ENCODE data around the gene CPN2.
A peak's percentile ranks its signal among the peaks of the same experiment; 100 is the strongest.

The CPN2 gene

GRCh38 chr3:194328053-194328657 is 23.0 kb downstream of the CPN2 start:
- no peak for DNase-seq (ENCODE audit: low read depth in 2 of 2)

GRCh38 chr3:194327218-194328052 is 23.7 kb downstream of the CPN2 start:
- no peak for DNase-seq (ENCODE audit: low read depth in 2 of 2)

GRCh38 chr3:194326968-194327217 is 24.2 kb downstream of the CPN2 start:
- no peak for DNase-seq (ENCODE audit: low read depth in 2 of 2)

DNA sequence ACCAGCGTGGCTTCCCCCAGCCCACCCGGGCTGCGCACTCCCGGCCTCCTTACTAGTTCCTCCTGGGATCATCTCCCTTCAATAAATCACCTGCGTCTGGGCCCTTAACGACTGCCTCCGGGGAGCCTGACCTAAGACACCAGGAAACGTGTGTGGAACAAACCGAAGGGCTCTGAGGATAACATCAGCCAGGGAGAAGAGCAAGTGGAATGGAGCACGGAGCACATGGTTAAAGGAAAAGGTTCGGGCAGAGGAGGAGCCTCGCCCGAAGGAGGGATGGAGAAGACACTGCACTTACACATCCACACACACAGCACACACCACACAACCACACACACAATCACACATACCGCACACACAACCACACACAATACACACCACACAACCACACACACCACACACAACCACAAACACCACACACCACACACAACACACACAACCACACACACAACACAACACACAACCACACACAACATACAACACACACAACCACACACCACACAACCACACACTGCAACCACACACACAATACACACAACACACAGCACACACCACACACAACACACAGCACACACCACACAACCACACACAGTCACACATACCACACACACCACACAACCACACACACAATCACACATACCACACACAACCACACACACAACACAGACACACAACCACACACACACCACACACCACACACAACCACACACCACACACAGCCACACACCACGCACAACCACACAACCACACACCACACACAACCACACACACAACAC is 24.7 kb downstream of the CPN2 start:
- DNase-seq (ENCODE audit: low read depth in 2 of 2), result no peak

DNA sequence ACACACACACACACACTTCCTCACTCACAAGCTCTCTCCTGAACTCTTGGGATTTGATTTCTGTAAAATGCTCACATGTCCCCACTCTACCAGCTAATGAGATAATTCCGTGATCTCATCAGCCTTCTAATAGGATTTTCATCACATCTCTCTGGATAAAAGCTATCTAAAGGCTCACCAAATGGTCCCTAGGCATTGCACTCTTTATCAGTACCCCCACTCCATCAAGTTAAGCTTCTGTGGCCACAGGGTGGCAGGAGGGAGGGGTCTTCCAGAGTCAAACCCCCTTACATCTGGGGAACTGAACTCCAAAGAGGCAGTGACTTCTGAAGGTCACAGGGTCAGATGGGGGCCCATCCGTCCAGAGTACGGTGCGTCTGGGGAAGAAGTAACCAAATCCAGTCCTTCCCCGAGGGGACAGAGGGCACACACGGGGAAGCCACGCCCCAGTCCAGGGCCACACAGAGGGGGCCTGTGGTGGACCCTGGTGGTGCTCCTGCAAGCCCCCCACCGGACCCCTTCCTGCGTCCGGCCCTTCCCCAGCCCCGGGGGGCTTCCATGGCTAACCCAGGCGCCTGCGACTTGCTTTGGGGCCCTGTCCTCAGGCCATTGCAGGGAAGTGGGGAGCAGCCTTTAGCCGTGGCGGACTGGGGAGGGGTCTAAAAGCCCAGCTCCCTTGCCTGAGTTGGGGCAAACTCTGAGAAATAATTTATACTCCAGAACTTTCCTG is 25.5 kb downstream of the CPN2 start:
- DNase-seq (ENCODE audit: low read depth in 2 of 2), result no peak

GRCh38 chr3:194324823-194325327 is 26.3 kb downstream of the CPN2 start:
- no peak for DNase-seq (ENCODE audit: low read depth in 2 of 2)

DNA sequence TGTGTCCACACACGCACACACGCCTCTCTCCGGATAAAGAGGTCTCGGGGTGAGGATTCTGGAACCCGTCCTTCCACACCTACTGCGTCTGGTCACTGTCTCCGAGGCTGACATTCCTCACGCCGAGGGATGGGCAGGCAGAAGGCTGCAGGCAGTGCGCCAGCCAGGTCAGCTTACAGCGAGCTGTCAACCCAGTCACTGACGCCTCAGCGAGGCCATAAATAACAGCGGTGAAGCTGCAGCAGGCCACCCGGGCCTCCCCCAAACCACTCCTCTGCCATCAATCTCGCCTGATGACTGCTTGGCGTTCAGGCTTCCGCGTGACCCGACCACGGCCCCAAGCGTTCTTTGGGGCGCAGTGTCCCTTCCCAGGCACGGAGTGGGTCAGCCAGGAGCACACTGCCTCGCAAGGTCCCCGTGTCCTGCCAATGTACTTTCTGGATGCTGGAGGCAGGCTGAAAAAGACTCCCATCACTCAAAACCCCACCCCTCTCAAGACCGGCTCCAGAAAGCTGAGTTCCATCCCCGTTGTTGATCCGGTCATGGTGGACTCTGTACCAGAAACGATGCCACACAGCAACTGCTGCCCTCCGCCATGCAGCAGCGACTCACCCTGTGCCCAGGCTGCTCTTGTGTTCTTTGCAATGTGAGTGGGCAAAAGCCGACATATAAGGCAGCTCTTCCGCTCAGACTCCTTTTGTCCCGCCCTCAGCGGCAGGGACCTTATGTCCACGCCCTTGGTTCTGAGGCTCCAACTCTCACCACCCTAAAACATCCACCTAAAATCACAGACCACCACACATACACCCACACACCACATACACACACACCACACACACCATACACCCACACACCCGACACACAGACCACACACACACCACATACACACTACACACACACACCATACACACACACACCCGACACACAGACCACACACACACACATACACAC is 27.1 kb downstream of the CPN2 start:
- no peak for DNase-seq (ENCODE audit: low read depth in 2 of 2)

GRCh38 chr3:194322678-194323211 is 28.4 kb downstream of the CPN2 start:
- no peak for DNase-seq (ENCODE audit: low read depth in 2 of 2)

DNA sequence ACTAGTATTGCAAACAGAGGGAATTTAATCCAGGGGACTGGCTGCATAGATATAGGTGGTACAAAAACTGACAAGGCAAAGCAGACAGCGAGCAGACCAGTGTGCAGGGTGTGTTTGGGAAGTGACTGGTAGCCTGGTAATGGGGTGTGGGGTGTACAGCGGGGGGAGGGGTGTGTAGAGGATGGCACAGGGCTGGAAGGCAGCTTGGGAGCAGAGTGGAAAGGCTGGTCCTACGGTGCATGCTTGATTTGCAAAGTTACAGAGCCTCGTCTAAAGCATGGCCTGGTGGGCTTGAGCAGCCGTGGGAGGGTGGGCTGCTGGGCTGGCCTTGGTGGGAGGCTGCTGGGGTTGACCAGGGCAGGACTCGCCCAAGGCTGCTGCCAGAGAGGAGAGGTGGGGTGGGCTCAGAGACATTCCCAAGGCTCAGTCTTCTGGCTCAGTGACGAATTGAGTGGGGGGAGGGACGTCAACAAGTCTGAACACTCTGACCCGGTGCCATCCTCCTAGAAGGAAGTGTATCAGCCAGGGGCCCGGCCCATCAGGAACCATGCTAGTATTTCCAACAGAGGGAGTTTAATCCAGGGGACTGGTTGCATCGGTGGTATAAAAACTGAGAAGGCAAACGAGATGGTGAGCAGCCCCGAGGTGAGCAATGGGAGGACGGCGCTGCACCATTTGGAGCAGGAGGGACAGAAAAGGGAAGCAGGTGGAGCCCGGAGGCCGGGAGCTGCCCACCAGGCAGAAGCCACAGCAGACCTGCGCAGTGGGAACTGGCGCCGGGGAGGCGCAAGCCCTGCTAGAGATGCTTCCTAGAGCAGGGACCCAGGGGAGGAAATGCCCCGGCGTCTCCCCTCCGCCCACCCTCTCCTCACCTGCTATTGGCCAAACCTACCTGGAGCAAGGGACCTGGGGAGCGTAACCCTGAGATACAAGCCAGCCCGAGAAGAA is 29.2 kb downstream of the CPN2 start:
- no peak for DNase-seq (ENCODE audit: low read depth in 2 of 2)

- no peak for DNase-seq (ENCODE audit: low read depth in 2 of 2)
Observed at GRCh38 chr3:194320744-194321243, 30.3 kb downstream of the CPN2 start.

DNA sequence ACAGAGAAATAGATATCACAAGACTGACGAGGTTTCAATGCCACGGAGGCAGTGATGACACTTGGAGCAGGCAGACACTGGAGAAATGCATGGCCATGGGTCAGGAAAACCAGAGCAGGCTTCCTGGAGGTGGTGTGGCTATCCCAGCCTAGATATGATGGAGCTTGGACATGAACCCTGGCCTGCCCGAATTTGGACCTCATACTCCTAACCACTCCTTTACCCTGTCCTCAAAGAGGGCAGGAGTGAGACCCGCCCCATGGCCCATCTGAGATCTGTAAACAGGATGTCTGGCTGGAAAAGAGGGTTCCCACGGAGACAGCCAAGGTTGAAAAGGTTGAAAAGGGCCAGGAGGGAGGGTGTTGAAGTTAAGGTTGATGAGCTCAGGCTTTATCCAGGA is 31.0 kb downstream of the CPN2 start:
- no peak for DNase-seq (ENCODE audit: low read depth in 2 of 2)

DNA sequence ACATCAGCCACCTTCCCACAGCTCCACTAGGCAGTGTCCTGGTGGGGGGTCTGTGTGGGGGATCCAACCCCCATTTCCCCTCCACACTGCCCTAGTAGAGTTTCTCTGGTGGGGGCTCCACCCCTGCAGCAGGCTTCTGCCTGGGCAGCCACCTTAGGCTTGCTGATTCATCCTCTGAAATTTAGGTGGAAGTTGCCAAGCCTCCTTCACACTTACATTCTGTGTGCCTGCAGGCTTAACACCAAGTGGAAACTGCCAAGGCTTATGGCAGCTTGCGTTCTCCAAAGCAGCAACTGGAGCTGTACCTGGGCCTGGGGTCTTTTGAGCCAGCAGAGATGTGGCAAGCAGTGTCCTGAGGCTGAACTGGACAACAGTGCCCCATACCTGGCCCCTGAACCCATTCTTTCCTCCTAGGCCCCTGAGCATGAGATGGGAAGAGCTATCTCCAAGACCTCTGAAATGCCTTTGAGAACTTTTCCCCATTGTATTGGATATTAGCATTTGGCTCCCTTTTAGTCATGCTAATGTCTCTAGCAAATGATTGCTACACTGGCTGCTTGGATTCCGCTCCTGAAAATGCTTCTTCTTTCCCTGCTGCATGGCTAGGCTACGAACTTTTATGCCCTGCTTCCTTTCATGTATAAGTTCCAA is 32.5 kb downstream of the CPN2 start:
- DNase-seq (ENCODE audit: low read depth in 2 of 2), result no peak

GRCh38 chr3:194316918-194317317 is 34.2 kb downstream of the CPN2 start:
- DNase-seq (ENCODE audit: low read depth in 2 of 2), result no peak

- DNase-seq (ENCODE audit: low read depth in 2 of 2), result no peak
Observed at GRCh38 chr3:194315965-194316361, 35.2 kb downstream of the CPN2 start.

- peak; percentile 77 to 82 for DNase-seq (ENCODE audit: low read depth in 2 of 2)
Observed at GRCh38 chr3:194315088-194315964, 35.8 kb downstream of the CPN2 start.

- DNase-seq (ENCODE audit: low read depth in 2 of 2), result no peak
Observed at GRCh38 chr3:194314388-194315068, 36.6 kb downstream of the CPN2 start.

All from activated CD4-positive, alpha-beta T cell treated with anti-CD3 and anti-CD28 coated beads for 24 hours (primary cell).